Stimulated activated CD8-positive, alpha-beta memory T cell treated with anti-CD3 and anti-CD28 coated beads, Interleukin-2, amount 100 ng/mL, for 48 hours (primary cell): ENCODE data around the gene RHBG.
A peak's percentile ranks its signal among the peaks of the same experiment; 100 is the strongest.

Experiments
- DNase-seq, 2 donors: peaks; one replicate each; pipeline ENCODE4 v3.0.0-alpha.2; 2020; ENCODE audit warnings: low read depth in 2 of 2

RHBG gene

DNA sequence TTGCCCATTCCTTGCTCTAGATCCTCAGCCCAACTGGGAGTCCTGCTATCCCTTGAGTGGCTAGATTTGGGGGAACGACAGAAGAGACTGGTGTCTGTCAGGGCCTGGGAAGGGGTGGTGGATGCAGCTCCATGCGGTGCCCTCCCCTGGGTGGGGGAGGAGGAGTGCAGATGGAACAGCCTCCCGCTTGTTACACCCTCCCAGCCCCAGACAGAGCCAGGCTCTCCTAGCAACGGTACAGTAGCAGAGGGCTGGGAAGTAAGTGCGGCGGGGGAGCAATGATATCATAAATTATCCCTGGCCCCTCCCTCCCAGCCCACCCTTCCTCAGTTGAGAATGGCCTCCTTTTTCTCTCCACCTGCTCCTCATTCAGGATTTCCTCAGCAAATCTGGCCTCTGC lies 37.2 kb downstream of the RHBG start:
- no peak for DNase-seq

DNA sequence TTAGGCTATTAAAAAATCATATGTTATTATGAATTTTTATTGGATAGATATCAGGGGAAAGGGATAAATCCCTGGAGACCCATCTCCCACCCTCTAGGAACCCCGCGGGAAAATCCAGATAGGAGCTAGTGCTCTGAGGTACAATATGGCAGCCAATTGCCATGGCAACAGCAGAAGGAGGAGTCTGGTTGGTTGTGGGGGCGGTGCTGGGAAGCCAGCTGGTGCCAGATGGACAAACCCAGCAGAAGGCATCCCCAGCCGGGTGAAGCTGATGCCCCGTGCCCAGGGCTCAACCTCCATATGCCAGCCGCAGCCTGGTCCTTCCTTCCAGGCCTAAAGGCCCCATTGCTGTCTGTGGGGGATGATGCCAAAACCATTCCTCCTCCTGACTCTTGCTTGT lies 38.3 kb downstream of the RHBG start:
- DNase-seq, result no peak

DNA sequence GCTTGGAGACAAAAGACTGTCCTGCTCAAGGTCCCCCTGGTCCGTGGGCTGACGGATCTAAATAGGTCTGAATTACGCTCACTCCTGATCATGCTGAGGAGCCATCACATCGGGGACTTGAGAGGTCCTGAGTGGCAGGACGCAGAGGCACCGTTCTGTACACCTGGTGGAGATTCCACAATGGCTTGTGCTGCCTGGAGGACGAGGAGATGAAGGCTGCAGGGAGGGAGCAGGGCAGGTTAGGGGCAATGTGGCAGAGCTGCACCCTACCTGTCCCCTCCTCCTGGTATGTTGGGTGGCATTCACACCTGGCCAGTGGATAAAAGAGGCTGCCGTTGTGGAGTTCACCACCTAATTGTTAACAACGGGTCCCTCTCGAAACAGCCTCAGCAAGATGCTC lies 38.7 kb downstream of the RHBG start:
- DNase-seq, result no peak

DNA sequence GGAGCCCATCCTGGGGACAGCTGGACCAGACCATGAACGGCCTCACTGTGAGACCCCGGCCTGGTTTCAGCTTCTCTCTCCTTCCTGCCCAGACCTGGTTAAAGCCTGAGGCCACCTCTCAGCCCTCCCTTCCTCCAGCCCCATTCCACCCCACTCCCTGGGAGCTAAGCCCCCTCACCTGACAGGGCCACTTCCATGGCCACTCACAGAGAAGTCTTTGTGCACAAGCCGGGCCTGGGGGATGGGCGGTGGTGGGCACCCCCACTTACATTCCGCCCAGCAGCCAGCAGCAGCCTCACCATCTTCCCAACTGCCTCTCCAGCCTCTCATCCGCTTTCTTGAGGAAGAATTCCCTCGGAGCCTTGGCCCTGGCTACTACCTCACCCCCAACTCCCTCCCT lies 40.4 kb downstream of the RHBG start:
- no peak for DNase-seq

DNA sequence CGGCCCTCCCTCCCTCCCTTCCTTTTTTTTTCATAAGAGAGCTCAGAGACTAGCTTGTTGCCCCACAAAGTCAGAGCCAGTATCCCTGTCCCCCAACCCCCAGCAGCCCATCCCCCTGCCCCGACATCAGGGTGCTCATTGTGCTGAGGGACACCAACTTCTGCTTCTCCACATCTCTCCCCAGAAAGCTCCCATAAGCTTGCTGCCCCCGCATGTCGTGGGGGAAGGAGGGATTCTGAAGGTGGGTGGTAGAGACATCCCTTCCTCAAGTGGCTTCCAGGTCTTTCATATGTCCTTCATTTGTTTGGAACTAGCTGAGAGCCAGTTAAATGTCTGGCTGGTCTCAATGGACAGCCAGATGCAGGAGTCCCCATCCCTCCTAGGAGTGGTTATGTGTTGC lies 41.2 kb downstream of the RHBG start:
- DNase-seq, result no peak

DNA sequence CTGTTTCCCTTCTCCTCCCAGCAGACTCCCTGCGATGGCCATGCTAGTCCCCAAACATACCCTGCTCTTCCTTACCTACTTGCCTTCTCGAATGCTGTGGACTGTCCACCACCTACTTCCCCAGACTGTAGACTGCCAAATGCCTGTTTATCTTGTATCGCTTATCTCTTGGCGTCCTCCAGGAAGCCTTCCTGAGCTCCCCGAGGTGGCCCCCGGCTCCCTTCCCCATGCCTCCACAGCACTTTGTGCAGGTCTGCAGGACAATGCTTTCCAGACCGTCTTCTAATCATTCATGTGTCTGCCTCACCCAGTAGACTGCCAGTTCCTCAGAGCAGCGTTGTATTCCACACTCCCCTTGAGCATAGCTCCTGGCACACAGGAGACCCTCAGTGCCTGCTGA lies 41.7 kb downstream of the RHBG start:
- no peak for DNase-seq

DNA sequence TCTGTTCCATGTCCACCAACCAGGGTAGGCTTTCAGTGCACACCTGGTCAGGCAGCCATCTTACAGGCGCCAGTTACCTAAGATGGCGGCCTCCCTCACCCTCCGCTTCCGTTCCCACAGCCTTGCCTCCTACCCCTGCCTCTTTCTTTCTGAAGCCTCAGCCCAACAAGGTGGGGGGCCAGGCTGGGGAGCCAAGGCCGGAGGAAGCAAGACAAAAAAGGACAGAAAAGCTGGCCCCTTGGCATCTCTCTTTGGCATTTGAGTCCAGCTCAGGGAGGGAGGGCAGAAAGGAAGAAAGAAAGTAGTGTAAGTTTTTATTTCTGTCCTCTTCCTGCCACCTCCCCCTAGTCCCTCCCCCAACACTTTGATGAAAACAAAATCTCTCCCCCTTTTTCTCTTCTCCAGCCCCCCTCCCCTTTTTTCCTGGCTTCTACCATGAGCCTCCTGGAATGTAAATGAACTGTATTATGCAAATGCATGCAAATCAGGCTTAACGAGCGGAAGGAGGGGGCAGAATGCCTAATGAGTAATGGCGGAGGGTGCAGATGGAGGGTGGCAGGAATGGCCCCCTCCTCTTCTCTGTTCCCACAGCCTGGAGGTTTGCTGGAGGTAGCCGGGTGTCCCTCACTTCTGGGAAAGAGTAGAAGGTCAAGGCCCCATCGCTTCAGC lies 43.8 kb downstream of the RHBG start:
- DNase-seq, result no peak

DNA sequence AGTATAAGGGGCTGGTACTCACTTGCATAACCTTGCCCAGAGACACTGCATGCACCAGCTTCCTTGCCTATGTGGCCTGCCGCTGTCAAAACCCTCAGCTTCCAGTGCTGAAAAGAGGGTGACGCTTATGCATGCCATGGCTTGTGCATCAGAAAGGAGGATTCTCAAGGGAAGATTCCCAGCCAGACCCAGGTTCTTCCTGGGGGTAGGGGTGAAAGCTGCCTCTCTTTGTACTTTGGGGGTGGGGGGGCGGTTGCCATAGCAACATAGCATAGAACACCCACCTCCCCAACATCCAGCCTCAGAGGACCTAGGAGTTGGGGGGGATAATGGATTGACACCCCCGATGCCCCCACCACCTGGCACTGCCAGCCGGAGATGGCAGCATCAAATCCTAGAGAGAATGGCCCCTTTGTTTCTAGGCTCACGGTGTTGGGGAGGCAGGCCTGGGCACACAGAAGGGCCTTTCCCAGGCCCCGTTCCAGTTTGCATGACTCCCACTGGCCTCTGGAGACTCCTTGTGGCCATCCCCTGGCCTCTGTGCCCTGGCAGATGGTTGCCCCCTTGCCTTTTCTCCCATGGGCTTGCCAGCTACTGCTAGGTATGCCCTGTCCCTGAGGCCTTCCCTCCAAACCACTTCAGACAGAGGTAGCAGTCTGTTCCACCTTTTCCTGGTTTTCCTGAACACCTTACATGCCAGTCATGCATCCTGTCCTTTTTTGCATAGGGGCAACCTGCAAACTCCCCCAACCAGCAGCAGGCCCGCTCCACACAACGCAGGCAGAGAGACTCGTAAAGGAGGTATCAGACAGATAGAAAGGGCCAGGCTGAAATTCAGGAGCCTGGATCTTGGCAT lies 44.6 kb downstream of the RHBG start:
- DNase-seq, result no peak

DNA sequence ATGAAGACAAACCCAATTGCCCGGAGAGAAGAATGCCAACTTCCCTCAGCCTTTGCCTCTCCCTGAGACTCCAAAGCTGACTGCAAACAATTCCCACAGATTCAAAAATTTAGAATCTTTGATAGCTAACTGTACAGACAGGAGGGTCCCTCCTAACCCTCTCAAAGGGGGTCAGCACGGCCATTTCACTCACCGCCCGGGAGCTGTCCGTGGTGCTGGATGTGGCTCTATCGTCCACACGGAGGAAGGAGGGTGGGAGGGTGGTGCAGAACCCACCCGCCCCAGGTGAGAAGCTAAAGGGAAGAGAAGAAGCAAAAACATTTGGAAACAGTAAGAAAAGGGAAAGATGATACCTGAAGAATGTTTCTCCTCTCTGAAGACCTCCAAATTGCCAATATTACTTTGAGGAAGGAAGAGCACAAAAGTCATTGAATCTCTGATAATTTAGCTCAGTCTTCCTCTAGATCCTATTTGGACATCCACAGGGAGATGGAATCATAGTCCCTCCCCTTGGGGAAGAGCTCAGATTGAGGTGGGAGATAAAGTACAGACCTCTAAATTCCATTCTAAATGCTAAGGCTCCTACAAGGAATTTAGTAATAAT lies 45.6 kb downstream of the RHBG start:
- no peak for DNase-seq

DNA sequence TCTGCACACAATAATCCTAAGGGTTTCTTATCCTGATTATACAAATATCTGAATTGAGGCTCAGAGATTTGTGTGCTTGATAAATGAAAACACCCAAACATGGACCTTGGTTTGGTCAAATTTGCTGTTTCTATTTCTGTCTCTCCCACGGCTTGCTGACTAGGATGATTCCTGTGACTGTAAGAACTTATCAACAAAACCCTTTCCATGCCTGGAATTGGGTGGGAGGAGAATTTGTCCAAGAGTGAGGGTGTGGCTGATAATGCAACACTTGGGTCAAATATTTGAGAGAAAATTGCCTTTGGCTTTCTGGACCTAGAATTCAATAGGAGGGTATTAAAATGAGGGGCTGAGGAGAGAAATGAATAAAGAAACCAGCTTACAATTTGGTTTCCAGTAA lies 48.0 kb downstream of the RHBG start:
- DNase-seq, result no peak

DNA sequence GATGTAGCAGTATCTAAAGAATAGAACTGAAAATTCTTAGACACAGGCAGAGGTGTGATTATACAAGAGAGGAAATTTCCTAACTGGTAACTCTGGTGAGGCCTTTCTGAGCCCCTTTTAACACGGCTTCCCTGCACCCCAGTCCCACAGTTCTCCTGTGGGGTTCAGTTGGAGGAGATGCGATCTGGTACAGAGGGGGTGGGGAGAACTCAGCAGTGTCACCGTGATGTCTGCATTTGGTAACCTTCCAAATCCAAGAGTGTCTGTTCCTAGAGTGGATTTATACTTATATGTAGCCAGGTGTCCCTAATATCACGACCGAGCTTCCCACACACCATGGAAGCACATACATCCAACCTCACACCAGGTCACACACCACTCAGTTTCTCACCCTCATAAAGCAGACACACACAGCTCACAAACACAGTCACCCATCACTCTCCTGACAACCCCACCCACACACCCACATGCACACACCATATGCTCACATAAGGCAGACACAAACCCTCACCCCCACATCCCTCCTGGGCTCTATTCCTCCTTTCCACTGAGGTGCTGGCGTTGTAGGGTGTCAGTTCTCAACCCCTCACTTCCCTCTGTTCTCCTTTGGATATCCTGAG lies 48.5 kb downstream of the RHBG start:
- DNase-seq, result no peak

DNA sequence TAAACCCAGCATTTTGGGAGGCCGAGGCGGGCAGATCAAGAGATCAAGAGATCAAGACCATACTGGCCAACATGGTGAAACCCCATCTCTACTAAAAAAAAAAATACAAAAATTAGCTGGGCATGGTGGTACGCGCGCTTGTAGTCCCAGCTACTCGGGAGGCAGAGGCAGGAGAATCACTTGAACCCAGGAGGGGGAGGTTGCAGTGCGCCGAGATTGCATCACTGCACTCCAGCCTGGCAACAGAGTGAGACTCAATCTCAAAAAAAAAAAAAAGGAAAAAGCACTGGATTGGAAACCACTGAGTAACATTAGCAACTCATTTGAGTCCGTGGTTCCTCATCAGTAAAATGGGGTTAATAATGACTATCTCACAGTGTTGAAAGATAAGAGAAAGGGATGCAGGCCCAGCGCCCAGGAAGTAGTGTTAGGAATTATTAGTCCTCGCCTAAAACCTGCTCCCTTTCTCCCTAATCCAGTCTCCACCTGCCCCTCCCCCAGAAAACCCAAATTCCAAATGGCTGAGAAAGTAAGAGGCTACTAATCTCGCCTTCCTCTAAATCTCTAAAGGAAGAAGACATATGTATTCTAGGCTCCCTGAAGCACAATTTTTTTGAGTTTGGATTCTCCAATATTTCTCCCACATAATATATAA lies 49.5 kb downstream of the RHBG start:
- no peak for DNase-seq

DNA sequence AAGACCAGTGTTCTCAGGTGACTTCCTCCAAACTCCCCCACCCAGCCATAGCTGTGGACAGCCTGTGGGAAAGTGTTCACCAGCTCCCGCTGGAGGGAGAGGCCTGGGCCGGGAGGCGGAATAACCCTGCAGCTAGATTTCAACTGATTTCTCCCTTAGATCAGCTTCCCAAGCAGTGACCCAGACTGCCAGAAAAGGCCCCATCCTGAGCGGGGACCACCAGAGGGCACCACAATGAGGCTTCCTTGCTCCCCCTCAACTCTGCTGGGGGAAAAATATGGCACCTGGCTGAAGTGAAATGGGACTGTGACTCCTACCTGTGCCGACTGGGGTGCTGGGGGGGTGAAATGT lies 50.8 kb downstream of the RHBG start:
- peak in 1 of 2 donors; percentile 34 for DNase-seq

DNA sequence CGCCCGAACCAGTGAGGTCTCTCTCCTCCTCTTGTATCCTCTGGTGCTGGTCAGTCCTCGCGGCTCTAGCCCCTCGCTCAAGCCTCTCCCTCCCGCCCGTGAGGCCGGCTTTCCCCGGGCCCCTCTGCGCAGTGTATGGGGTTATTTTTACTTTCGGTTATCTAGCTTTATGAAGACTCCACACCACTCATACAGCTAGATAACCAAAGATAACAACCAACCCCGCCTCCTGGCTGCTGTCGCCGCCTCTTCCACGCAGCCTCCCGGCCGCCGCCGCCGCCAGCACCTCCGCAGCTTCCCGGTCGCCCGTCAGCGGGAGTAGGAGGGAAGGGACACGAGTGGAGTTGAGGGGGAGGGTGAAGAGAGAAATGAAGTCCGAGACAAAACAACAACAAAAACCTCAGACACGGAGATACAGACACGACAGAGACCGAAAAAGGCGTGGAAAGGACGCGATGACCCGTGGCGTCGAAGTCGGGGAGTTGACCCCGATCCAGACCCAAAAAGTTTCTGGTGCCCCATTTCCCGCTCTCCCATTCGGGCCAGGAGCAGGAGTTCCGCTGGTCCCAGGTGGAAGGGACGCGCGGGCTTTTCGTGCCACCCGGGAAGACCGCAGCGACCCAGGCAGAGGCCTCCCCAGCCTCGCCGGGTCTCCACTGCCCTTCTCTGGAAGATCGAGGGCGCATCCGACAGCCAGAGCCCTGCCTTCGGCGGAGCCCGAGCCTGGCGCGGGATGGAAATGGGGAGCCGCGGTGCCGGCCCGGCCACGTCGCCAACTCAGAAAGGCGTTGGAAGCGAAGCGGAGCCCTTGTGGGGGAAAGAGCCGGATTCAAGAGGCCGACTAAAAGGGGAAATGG lies 51.4 kb downstream of the RHBG start:
- DNase-seq, result peak in 1 of 2 donors; percentile 8

DNA sequence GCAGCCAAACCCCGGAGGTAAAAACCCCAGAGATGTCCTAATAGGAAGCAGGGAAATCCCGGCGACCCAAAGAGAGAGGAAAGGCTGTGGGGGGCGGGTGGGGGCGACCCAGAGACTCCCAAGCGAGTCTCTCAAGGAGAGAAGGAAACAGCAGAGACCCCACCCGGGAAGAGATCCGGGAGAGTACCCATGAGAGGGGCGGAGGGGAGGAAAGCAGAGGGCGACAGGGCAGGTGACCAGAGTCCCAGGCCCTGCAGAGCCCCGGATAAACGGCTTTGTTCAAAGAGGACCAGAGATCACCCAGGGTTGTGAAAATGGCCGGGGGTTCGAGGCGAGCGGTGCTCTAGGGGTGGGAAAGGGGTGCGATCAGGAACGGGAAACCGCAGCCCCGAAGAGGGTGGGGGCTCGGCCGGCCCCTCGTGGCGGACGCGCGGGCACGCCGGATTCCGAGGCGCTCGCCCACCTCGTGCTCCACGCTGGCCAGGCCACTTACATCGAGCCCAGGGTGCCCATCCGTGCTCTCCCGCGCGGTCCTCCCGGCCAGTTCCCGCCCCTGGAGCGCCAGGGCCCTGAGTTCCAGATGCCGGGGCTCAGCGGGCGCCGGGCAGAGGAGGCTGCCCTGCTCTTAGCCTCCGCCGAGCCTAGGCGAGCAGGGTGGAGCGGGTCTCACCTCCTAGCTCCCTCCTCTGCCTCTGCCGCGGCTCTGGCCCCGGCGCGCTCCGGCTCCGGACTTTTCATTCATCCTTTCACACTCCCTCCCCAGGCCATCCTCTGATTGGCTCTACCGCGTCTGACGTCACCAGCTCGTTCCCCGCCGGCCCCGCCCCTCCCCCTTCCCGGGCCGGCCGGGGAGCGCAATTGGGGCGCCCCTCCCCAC lies 52.3 kb downstream of the RHBG start:
- peak; percentile 50 to 61 for DNase-seq

DNA sequence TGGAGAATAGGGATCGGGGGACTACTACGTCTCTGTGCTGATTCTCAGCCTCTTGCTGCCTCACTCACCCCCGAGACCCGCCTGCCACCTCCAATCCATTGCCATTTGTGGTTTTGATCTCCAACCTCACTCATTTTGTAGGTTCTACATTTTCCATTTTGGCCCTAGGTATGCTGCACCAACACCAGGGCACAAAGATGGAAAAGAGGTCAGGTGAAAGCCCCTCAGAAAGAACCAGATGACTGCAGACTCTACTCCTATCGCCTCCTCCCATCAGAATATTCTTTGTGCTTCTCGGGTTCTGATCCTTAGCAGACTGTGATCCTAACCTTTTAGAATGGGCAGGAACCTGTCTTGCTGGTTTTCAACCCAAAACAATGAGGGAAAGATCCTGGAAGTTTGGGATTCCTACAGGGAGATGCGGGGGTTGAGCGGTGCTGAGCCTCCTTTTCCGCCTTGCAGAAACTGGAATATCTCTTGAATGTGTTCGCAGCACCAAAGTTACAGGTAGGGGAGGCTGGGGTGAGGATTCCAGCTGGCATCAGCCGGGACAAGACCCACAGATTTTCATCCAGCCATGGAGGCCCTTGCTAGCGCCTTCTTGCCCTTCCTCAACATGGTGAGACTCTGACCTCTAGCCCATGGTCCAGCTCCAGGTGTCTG lies 53.1 kb downstream of the RHBG start:
- DNase-seq, result no peak

DNA sequence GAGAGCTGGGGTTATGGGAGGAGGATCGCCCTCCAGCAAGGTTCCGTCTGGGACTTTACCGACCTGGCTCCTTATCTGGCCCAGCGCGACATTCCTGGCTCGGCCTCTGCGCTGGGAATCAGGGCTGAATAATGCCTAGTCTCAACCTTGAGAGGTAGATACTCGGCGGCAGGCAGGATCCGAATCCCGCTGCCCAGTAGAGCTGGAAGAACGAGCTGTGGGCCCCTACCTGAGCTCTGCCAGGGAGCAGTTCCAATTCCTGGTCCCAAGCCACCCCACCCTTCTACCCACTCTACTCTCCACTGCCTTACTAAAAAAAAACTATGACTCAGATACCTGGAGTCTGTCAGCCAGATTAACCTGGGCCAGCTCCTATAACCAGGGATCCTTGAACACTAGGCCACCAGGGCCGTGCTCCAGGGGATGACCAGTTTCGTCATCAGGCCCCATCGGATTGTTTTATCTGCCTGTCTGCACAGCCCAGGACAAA lies 53.6 kb downstream of the RHBG start:
- no peak for DNase-seq

DNA sequence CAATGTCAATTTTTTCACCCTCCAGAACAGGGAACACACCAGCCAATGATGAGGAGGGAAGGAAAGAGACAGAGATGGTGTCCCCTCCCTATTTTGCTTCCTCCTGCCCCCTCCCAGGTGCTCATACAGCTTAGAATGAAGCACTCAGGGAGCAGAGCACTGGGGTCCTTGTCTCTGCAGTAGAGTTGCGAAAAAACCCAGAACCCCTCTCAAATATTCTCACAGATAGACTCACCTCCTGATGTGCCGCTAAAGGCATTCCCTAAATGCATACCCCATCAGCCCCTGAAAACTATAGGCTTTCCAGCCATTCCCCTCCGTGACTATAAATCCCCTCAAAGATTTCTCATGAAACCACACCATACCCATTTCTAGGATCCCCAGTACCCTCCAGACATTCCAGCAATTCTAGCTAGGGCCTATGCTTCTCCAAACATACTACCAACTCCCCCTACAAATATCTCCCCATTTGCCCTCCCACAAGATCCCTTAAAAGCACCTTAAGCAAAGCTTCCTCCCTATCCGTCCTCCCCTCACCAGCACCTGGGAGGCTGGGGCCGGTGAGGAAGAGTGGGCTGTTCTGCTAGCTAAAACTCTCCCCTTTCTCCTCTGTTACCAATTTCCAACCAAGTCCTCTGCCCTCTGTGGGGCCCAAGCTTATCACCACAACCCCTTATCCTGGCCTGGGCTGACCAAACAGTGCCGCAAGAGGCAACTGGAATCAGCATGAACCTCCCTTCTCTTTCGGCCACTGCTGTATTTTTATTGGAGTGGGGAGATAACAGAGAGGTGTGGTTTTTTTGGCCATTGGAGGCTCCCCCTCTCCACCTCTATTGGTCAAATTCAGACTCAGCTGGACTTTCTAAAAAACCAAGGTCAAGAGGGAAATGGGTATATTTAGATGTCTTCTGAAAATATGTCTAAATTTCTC lies 54.7 kb downstream of the RHBG start:
- DNase-seq, result no peak
